Esophagus squamous epithelium (tissue), 5 donors: ENCODE results near the gene TVP23A. TPM values are rescaled to one million over a fixed set of nuclear protein-coding genes. Genes with fewer than 3 reads are reported as not detected.
"Not testable (repeated sequence)": the region's sequence is repeated elsewhere in the genome, so short reads cannot be mapped to it uniquely, and the experiment has no call there.

Experiments used
- DNase-seq: peaks from one replicate; lab custom pipeline; 2025; lab: John Stamatoyannopoulos, UW
- H3K27ac ChIP-seq, 4 donors: fragments of 200-600 bp; sonication (generic); one replicate each; pipeline ENCODE4 v1.5.1; 2016 to 2019; ENCODE audit warnings: mild to moderate bottlenecking in 1 of 4
- H3K27me3 ChIP-seq, 4 donors: fragments of 200-600 bp; sonication (generic); 1 replicate in 3 of 4; 2 replicates in 1 of 4; pipeline versions ENCODE4 v1.5.1 to v1.6.0; 2017 to 2021; ENCODE audit warnings: antibody characterized with exemption in 1 of 4
- H3K36me3 ChIP-seq, 3 donors: fragments of 200-600 bp; sonication (generic); one replicate each; pipeline ENCODE4 v1.5.1; 2016 to 2019
- H3K4me1 ChIP-seq, 3 donors: fragments of 200-600 bp; sonication (generic); one replicate each; pipeline ENCODE4 v1.5.1; 2017 to 2019
- H3K4me3 ChIP-seq, 4 donors: fragments of 200-600 bp; sonication (generic); 1 replicate in 3 of 4; 2 replicates in 1 of 4; pipeline ENCODE4 v1.5.1; 2016 to 2019; ENCODE audit warnings: mild to moderate bottlenecking in 2 of 4, moderate library complexity in 1 of 4
- H3K9me3 ChIP-seq, 3 donors: fragments of 200-600 bp; sonication (generic); one replicate each; pipeline ENCODE4 v1.5.1; 2016 to 2019
- CTCF ChIP-seq, 6 experiments: fragments of 450-650 bp in 4 of 6; fragments of 200-600 bp in 2 of 6; sonication (generic) in 2 of 6; IDR thresholded peaks; one replicate each; pipeline ENCODE4 v1.5.1; 2016 to 2019; ENCODE audit warnings: antibody characterized with exemption in 6 of 6, mild to moderate bottlenecking in 4 of 6, moderate library complexity in 4 of 6
- POLR2A ChIP-seq, 4 donors: fragments of 450-650 bp; IDR thresholded peaks; one replicate each; pipeline ENCODE4 v1.6.1; 2017; ENCODE audit warnings: antibody characterized with exemption in 4 of 4, mild to moderate bottlenecking in 4 of 4, moderate library complexity in 3 of 4
- WGBS, 2 donors: methylation state at CpG; one replicate each; pipeline ENCODE4 v1.1.5; 2018; 5-methylcytosine and 5-hydroxymethylcytosine counted together
- intact Hi-C: fragments of 100-400 bp; cut with DNase I; formaldehyde crosslinking; loops from one replicate; pipeline ENCODE4 v1.15.0; 2022
- total RNA-seq, 4 donors: library from RNA; depleted of rRNA; stranded (reverse); fragments of >200 nt; gene quantifications; one replicate each; pipeline ENCODE4 v1.1.0, GENCODE V29; 2016
- donor health status: DM: yes; HTN: yes; CAD: no.

TVP23A gene
- total RNA-seq, 4 donors from 2014 or later = 0.19 TPM; not detected in 3

- intact Hi-C loops = no loop called here
- no peaks in the 10 kb centered on the region for H3K9me3 ChIP-seq
- H3K27me3 ChIP-seq = no peaks in the 10 kb centered on the region
- 84 to 86% methylated on average over 8 to 10 of the region's 10 CpGs for WGBS, 2 donors
- DNase-seq = no peak
- no peak overlapping the region for H3K27ac ChIP-seq
- no peak for TF ChIP-seq CTCF (IDR thresholded peaks at IDR 0.05)
- TF ChIP-seq POLR2A (IDR thresholded peaks at IDR 0.05) = no peak
- no peak overlapping the region for H3K4me3 ChIP-seq
- no peaks in the 10 kb centered on the region for H3K36me3 ChIP-seq
- peaks cover 19 to 29% (median 23%) of the 10 kb centered on the region in 3 donors for H3K4me1 ChIP-seq
Observed at GRCh38 chr16:10831894-10832886, 13.6 kb upstream of the TVP23A start.

GRCh38 chr16:10830240-10830639 is 11.6 kb upstream of the TVP23A start:
- H3K4me3 ChIP-seq, intact Hi-C loops, H3K27me3 ChIP-seq, DNase-seq, H3K36me3 ChIP-seq, H3K9me3 ChIP-seq: not testable (repeated sequence)
- peaks cover 19 to 40% (median 29%) of the 10 kb centered on the region in 3 donors for H3K4me1 ChIP-seq
- H3K27ac ChIP-seq = peak overlapping the region in 1 of 4 donors; percentile 87

GRCh38 chr16:10829390-10830098 is 10.9 kb upstream of the TVP23A start:
- 50 to 53% methylated on average over 16 to 18 of the region's 18 CpGs for WGBS, 2 donors
- H3K4me1 ChIP-seq = peaks cover 19 to 40% (median 29%) of the 10 kb centered on the region in 3 donors
- peak overlapping the region in 1 of 4 donors; percentile 52 for H3K4me3 ChIP-seq

GRCh38 chr16:10828851-10829366 is 10.3 kb upstream of the TVP23A start:
- Histone ChIP-seq H3K9me3 (no peaks in the 10 kb centered on the region), H3K27me3 (no peaks in the 10 kb centered on the region), H3K27ac (peak overlapping the region; percentile 37 to 97 (median 86)), H3K4me1 (peaks cover 19 to 46% (median 29%) of the 10 kb centered on the region in 3 donors), H3K36me3 (no peaks in the 10 kb centered on the region), H3K4me3 (peak overlapping the region in 3 of 4 donors; percentile 11 to 52 (median 19))
- 0 to 16% methylated on average over 2 to 8 of the region's 17 CpGs for WGBS, 2 donors
- no peak for TF ChIP-seq CTCF (IDR thresholded peaks at IDR 0.05)
- peak in 1 of 4 donors; percentile 14 for TF ChIP-seq POLR2A (IDR thresholded peaks at IDR 0.05)
- DNase-seq = no peak
- intact Hi-C loops = no loop called here

More at GRCh38 chr16:10829390-10830098, 10.9 kb upstream of the TVP23A start:
- H3K27me3 ChIP-seq, intact Hi-C loops, H3K36me3 ChIP-seq, DNase-seq, H3K9me3 ChIP-seq: not testable (repeated sequence)
- H3K27ac ChIP-seq = peak overlapping the region; percentile 37 to 97 (median 86)

- DNase-seq = no peak
- Histone ChIP-seq H3K27ac (peak overlapping the region; percentile 37 to 97 (median 86)), H3K4me1 (peaks cover 19 to 47% (median 29%) of the 10 kb centered on the region in 3 donors), H3K9me3 (no peaks in the 10 kb centered on the region), H3K36me3 (no peaks in the 10 kb centered on the region), H3K4me3 (peak overlapping the region in 1 of 4 donors; percentile 52), H3K27me3 (no peaks in the 10 kb centered on the region)
- intact Hi-C loops = no loop called here
- 28 to 32% methylated on average over 6 to 8 of the region's 11 CpGs for WGBS, 2 donors
- TF ChIP-seq POLR2A (IDR thresholded peaks at IDR 0.05) (no peak), CTCF (IDR thresholded peaks at IDR 0.05) (no peak)
Observed at GRCh38 chr16:10827691-10828341, 9.2 kb upstream of the TVP23A start.
